Motor neuron (in vitro differentiated cells): Measurements from ENCODE around the gene DHPS. TPM values are rescaled to one million over a fixed set of nuclear protein-coding genes. Genes with fewer than 3 reads are reported as not detected.
A peak's percentile ranks its signal among the peaks of the same experiment; 100 is the strongest.
"Not testable (repeated sequence)": the region's sequence is repeated elsewhere in the genome, so short reads cannot be mapped to it uniquely, and the experiment has no call there.

Experiments
- ATAC-seq, 8 experiments: fragments of 200-7000 bp; cut with Tn5 transposase; replicated peaks in 6 of 8; 2 replicates each; pipeline ENCODE4 v1.8.0; 2021; ENCODE audit warnings: mild to moderate bottlenecking in 8 of 8, moderate library complexity in 8 of 8
- H3K27ac ChIP-seq, 2 donors: fragments of 250-450 bp; sonication (Bioruptor Pico); 2 replicates each; pipeline ENCODE4 v1.9.0; 2021; ENCODE audit warnings: antibody characterized with exemption in 2 of 2, mild to moderate bottlenecking in 2 of 2, moderate library complexity in 1 of 2
- H3K4me1 ChIP-seq, 2 donors: fragments of 250-450 bp; sonication (Bioruptor Pico); replicated peaks in 1 of 2; 2 replicates each; pipeline ENCODE4 v1.6.1; 2021; ENCODE audit warnings: antibody characterized with exemption in 2 of 2, mild to moderate bottlenecking in 2 of 2, moderate library complexity in 1 of 2
- H3K4me3 ChIP-seq, 5 donors: fragments of 250-450 bp; sonication (Bioruptor Pico); 2 replicates each; pipeline ENCODE4 v1.9.0; 2021; ENCODE audit warnings: antibody characterized with exemption in 5 of 5, mild to moderate bottlenecking in 5 of 5, moderate library complexity in 4 of 5
- whole genome bisulfite sequencing, 10 experiments: fragments of 450-650 bp; shearing (Covaris generic); methylation state at CpG; one replicate each; pipeline ENCODE4 v1.0.0; 2022; 5-methylcytosine and 5-hydroxymethylcytosine counted together
- in situ Hi-C, 9 experiments: fragments of 400-800 bp; cut with MboI; loops; one replicate each; pipeline ENCODE4 v1.15.0; 2021; ENCODE audit warnings: low sequenced_read_pairs in 9 of 9, low pct_unique_long_range_greater_than_20kb in 2 of 9; ENCODE audit not compliant: unreplicated experiment in 9 of 9
- total RNA-seq, 8 experiments: library from RNA; unstranded; fragments of 300-600 nt; gene quantifications; 2 replicates each; pipeline versions ENCODE4 v1.2.3 to v1.2.4, GENCODE V29; 2022

Gene DHPS
- total RNA-seq, 8 experiments from 2014 or later = 49.1 to 112 (median 79.9) TPM

DNA sequence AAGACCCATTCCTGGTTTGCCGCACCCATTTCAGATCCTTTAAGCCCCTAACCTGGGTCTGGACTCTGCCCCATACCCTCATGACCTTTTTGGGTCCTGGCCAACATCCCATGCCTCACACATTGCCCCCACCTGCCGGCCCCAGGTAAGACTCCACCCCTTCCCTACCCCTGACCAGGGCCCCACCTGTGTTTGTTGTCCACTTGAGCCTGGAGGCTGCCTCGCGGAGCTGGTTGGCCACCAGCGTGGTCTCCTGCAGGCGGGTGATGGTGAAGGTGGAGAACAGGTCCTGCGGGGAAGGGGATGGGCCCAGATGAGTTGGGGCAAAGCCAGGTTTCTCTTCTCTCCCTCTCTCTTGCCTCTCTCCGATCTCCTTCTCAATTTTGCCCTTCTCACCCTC is 34.6 kb downstream of the DHPS start:
- 100% methylated on average over 1 to 2 of the region's 8 CpGs; no CpG with 5 or more reads in 8 of the 10 experiments for WGBS, 10 experiments
- no peak for ATAC-seq
- H3K4me3 ChIP-seq = no peak overlapping the region

DNA sequence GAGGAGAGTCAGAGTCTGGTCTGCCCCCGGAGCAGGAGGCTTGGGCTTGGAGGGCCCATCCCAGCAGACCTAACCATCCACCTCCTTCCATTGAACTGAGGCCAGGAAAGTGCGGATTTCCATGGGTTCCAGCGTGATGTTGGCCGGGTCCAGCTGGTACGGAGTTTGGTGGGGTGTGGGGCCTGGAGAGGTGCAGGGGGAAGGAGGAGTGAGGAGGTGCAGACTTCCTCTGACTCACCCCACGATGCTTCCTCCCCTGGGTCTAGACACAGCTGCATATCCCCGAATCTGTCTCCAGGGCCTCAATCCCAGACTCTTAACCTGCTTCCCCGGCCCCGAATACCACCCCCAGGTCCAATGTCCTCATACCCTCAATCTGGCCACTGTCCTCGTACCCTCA is 35.1 kb downstream of the DHPS start:
- in situ Hi-C loops = no loop called here

More for the DNA sequence above, 34.6 kb downstream of the DHPS start:
- in situ Hi-C loops = no loop called here
- Histone ChIP-seq H3K4me1 (no peaks in the 10 kb centered on the region), H3K27ac (no peak overlapping the region)

DNA sequence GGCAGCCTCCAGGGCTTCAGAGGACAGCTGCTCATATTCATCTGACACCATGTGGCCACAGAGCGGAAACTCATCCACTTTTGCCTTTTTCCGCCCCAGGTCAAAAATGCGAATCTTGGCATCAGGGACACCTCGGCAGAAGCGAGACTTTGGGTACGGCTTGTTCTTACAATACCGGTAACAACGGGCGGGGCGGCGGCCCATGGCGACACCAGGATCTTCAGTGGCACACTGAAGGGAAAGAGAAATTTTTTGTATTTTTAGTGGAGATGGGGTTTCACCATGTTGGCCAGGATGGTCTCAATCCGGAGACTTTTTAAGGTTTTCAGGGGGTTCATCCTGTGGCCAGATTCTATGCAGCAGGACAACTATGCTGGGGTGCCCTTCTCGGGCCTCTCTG is 38.0 kb downstream of the DHPS start:
- WGBS, 10 experiments = 77 to 91% (median 86%) methylated on average over 4 to 10 of the region's 14 CpGs; no CpG with 5 or more reads in 6 of the 10 experiments
- H3K4me1 ChIP-seq, ATAC-seq, H3K4me3 ChIP-seq, in situ Hi-C loops, H3K27ac ChIP-seq: not testable (repeated sequence)

More for the DNA sequence above, 35.1 kb downstream of the DHPS start:
- H3K27ac ChIP-seq = no peak overlapping the region
- 83 to 100% (median 100%) methylated on average over 1 to 3 of the region's 10 CpGs; no CpG with 5 or more reads in 7 of the 10 experiments for WGBS, 10 experiments
- H3K4me1 ChIP-seq = no peaks in the 10 kb centered on the region
- no peak overlapping the region for H3K4me3 ChIP-seq
- ATAC-seq = no peak

DNA sequence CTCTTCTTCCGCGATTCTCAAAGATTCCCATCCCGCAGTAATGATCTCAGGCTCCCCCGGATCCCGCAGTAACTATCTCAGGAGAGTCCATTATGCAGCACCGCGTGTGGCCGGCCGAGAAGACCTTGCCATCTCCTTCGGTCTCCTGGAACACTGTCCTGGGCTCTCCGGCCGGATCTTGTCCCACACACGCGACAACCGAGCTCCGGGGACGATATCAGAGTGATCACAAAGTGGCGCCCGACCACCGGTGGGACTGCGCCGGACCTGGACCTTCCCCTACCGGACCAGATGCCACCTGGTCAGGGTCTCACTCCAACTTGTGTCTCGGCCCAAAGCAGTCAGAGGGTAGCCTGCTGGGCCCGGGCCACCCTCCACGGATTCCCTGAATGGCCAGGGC is 39.2 kb downstream of the DHPS start:
- WGBS, 10 experiments = 72 to 95% (median 93%) methylated on average over 5 to 23 of the region's 26 CpGs; no CpG with 5 or more reads in 7 of the 10 experiments

DNA sequence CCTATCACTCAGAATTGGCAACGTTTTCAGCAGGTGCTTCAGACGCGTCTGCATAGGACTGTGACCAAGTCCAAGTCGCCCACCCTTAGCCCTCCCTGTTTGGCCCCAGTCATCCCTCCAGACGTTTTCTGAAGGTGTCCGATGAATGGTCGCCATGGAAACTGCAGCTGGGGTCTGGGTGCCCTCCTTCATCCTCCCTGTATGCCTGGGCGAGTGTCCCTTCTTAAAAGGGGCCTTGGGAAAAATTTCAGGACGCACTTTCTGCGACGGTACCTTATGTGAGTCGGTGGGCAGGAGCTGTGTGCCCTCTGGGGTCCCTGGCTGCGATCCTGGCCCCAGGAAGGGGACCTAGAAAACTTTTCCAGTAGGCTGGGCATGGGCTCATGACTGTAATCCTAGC is 40.2 kb downstream of the DHPS start:
- WGBS, 10 experiments = 77 to 100% (median 80%) methylated on average over 1 to 8 of the region's 13 CpGs; no CpG with 5 or more reads in 5 of the 10 experiments
- in situ Hi-C loops = no loop called here

More for the DNA sequence above, 39.2 kb downstream of the DHPS start:
- Histone ChIP-seq H3K4me1 (peaks cover 0 to 2% of the 10 kb centered on the region in 2 donors), H3K4me3 (no peak overlapping the region), H3K27ac (no peak overlapping the region)
- no peak for ATAC-seq
- in situ Hi-C loops = no loop called here

DNA sequence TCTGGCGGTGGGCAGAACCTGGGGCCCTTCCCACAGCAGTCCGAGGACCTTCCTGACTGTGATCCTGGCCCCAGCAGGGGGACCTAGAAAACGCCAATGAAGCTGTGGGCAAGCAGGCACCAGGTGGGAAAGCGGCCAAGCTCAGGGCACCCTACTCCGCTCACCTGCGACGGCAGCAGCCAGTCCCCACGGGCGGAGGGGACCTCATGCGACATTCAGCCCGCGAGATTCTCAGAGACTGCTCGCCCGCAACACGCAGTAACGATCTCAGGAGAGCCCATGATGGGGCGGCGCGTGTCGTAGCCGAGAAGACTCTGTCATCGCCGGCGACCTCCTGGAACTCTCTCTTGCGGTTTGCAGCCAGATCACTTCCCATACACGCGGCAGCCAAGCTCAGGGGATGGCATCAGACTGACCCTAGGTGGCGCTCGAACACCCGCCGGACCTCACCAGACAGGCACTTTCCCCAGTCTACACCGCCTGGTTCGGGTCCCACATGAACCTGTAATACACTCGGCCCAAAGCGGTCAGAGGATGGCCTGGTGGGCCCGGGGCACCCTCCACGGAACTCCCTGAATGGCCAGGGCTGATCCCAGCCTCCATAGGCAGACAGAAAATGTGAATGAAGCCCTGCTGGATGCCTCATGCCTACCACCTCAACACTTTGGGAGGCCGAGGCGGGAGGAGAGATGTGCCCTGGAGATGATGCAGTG is 41.6 kb downstream of the DHPS start:
- peak overlapping the region in 1 of 2 donors; percentile 7 for H3K27ac ChIP-seq
- peak; percentile 85 to 98 (median 90) for ATAC-seq
- in situ Hi-C loops = no loop called here
- WGBS, 10 experiments = 7 to 40% (median 20%) methylated on average over 1 to 21 of the region's 39 CpGs; no CpG with 5 or more reads in 3 of the 10 experiments
- H3K4me1 ChIP-seq = peaks cover 0 to 2% of the 10 kb centered on the region in 2 donors
- no peak overlapping the region for H3K4me3 ChIP-seq

More for the DNA sequence above, 40.2 kb downstream of the DHPS start:
- H3K4me3 ChIP-seq = no peak overlapping the region
- H3K4me1 ChIP-seq = peaks cover 0 to 2% of the 10 kb centered on the region in 2 donors
- H3K27ac ChIP-seq = no peak overlapping the region
- no peak for ATAC-seq

DNA sequence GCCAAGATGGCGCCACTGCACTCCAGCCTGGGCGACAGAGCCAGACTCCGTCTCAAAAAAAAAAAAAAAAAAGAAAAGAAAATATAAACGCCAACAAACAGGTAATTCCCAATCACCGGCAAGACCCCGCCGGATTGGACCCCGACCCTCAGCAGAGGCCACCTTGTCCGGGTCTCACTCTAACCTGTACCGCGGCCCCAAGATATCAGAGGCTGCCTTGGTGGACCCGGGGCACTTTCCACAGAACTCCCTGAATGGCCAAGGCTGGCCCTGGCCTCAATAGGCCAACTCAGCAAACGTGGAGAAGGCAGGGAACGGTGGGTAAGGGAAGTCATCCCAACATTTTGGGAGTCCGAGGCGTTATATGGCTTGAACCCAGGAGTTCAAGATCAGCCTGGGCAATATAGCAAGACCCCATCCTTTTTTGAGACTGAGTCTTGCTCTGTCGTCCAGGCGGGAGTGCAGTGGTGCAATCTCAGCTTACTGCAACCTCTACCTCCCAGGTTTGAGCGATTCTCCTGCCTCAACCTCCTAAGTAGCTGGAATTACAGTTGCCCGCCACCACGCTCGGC is 43.0 kb downstream of the DHPS start:
- H3K4me1 ChIP-seq = peaks cover 0 to 2% of the 10 kb centered on the region in 2 donors
- no peak for ATAC-seq
- 85 to 100% (median 92%) methylated on average over 4 to 18 of the region's 22 CpGs; no CpG with 5 or more reads in 2 of the 10 experiments for WGBS, 10 experiments
- in situ Hi-C loops = no loop called here
- H3K4me3 ChIP-seq = no peak overlapping the region
- no peak overlapping the region for H3K27ac ChIP-seq

DNA sequence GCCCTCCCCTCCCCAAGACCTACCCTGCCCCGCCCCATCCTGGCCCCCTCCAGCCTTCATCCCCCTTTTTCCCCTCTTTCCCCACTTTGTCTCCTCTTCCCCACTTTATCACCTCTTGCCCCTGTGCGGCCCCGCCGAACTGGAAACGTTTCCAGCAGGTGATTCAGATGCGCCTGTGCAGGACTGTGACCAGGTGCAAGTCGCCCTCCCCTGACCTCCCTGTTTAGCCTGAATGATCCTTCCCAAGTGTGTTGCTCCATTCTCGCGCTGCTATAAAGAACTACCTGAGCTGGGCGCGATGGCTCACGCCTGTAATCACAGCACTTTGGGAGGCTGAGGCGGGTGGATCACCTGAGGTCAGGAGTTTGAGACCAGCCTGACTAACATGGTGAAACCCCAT is 45.0 kb downstream of the DHPS start:
- in situ Hi-C loops = no loop called here
- Histone ChIP-seq H3K27ac (no peak overlapping the region), H3K4me1 (peaks cover 0 to 2% of the 10 kb centered on the region in 2 donors), H3K4me3 (no peak overlapping the region)
- ATAC-seq = no peak
- WGBS, 10 experiments = 80 to 84% methylated on average over 1 to 5 of the region's 13 CpGs; no CpG with 5 or more reads in 8 of the 10 experiments

DNA sequence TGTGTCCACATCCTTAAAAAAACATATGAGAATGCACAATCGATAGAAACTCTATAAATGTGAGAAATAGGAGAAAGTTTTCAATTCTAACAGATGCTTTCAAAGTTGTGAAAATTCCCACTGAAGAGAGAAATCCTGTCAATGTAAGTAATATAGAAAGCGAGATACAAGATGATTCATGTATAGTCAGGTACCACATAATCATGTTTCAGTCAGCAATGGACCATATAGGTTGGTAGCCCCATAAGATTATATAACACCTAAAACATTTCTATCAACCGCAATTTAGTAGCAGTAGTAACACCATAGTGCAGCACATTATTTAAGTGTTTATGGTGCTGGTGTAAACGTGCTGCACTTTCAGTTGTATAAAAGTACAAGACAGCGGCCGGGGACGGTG is 52.5 kb downstream of the DHPS start:
- no peak overlapping the region for H3K4me3 ChIP-seq
- no peak for ATAC-seq
- in situ Hi-C loops = no loop called here
- 90 to 100% (median 100%) methylated on average over 1 to 7 of the region's 7 CpGs for WGBS, 10 experiments
- H3K4me1 ChIP-seq = no peaks in the 10 kb centered on the region
- H3K27ac ChIP-seq = no peak overlapping the region

DNA sequence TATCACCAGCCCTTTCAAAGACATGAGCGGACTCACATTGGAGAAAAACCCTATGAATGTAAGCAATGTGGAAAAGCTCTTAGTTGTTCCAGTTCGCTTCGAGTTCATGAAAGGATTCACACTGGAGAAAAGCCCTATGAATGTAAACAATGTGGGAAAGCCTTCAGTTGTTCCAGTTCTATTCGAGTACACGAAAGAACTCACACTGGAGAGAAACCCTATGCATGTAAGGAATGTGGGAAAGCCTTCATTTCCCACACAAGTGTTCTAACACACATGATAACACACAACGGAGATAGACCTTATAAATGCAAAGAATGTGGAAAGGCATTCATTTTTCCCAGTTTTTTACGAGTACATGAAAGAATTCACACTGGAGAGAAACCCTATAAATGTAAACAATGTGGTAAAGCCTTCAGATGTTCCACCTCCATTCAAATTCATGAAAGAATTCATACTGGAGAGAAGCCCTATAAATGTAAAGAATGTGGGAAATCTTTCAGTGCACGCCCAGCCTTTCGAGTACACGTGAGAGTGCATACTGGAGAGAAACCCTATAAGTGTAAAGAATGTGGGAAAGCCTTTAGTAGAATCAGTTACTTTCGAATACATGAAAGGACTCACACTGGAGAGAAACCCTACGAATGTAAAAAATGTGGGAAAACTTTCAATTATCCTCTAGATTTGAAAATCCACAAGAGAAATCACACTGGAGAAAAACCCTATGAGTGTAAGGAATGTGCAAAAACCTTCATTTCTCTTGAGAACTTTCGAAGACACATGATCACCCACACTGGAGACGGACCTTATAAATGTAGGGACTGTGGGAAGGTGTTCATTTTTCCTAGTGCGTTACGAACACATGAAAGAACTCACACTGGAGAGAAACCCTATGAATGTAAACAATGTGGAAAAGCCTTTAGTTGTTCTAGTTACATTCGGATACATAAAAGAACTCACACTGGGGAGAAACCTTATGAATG is 53.3 kb downstream of the DHPS start:
- no peaks in the 10 kb centered on the region for H3K4me1 ChIP-seq
- WGBS, 10 experiments = 94 to 99% (median 97%) methylated on average over 5 to 17 of the region's 17 CpGs
- in situ Hi-C loops = no loop called here
- no peak for ATAC-seq
- no peak overlapping the region for H3K27ac ChIP-seq
- H3K4me3 ChIP-seq = no peak overlapping the region

DNA sequence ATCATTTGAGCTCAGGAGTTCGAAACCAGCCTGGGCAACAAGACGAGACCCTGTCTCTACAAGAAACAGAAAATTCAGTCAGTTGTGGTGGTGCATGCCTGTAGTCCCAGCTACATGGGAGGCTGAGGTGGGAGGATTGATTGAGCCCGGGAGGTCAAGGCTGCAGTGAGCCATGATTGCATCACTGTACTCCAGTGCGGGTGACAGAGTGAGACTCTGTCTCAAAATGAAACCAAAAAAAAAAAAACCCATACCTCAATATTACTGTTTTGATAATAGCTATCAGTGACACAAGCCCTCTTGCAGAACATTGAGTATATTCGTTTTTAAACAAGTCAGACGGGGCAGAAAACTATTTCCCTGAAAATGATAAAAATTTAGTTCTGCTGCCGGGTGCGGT is 54.7 kb downstream of the DHPS start:
- in situ Hi-C loops = no loop called here
- WGBS, 10 experiments = 76 to 100% (median 97%) methylated on average over 2 to 8 of the region's 8 CpGs
- no peak overlapping the region for H3K27ac ChIP-seq
- no peaks in the 10 kb centered on the region for H3K4me1 ChIP-seq
- no peak for ATAC-seq
- no peak overlapping the region for H3K4me3 ChIP-seq
